Islet precursor cell (in vitro differentiated cells): ENCODE results near the gene UBA6.
"Not testable (repeated sequence)": the region's sequence is repeated elsewhere in the genome, so short reads cannot be mapped to it uniquely, and the experiment has no call there.

Experiments
- DNase-seq: peaks from one replicate; pipeline ENCODE4 v3.0.0-alpha.2; 2018

Gene UBA6

GRCh38 chr4:67700738-67701516 lies at the start of gene UBA6:
Gene UBA6 (minus strand): TSS chr4:67701155. CDS start chr4:67701119, 36 bp downstream.
- DNase-seq, result peak; percentile 99

DNA sequence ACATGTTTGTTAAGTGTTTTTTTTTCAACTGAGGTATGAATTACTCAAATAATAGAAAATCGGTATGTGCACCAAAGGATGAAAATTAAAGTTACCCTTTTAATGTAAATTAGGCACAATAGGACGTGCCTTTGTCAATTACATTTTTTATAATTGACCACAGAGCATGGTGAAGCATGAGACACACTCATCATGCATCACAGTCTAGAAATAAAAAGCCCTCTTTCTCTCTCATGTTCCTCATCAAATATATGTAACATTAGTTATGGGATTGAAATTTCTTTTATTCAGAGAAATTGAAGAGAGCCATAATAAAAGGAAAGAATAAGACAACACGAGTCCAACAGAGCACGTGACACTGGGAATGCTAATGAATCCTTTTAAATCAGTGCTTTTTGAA lies 49.7 kb upstream of the UBA6 start:
- no peak for DNase-seq

DNA sequence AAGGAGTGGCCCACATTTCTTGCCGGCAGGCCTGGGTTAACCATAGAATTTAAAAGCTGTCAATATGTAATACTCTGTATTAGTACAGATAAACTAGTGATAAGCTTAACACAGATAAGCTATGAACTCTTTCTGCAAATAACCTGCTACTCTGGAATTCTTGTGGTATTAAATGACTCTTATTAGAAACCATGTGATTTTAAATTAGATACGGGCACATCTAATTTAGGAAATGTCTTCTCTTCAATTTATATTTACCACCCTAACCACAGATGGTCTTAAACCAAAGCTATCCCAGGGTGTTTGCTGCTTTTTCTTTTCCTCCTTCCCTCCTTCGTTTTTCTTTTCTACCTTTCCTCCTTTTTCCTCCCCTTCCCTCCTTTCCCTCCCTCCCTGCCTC lies 48.3 kb upstream of the UBA6 start:
- no peak for DNase-seq

DNA sequence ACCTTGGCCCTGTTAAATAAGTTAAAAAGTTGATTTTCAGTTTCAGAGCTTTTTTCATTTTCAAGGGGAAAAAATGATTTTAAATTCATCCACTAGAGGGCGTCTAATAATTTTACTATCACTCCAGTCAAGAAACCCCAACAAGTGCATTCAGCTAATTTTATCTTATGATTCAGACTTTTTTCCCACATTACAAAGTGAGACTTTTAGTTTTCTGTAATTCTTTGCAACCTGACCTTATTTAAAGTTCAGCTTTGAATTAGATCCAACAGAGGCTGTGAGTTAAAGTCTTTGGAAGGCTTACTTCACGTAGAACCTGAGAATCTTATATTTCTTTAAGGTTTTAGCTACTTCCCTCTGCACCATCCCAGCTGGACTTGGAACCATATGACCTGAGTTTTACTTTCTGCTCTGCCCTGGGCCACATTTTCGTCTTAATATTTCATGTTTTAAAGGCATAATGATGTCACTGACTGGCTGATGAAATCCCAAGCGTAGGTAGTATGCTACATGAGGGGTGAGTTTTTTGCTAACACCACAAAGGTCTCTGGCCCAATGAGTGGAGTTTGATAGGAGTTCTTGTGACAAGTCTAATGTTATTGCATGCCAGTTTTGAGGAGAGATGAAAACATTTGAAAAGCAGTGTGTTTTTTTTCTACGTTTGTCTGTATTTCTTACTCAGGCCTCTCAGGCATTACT lies 46.0 kb upstream of the UBA6 start:
- no peak for DNase-seq

- DNase-seq, result no peak
These were observed 43.8 kb upstream of the UBA6 start for GRCh38 chr4:67744561-67745283.

DNA sequence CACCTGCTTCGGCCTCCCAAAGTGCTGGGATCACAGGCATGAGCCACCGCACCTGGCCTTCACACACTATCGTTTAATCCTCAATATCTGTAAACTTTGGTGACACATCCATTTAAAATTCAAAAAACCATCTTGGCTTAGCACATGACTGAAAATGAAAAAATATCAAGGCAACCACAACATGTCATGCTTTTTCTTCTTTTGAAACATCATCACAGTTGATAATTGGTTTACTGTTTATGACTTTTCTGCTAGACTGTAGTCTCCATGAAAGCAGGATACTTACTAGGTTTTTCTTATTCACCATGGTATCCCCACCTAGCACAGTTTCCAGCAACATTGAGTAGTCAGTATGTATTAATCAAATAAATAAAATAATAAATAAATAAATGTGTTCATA lies 42.2 kb upstream of the UBA6 start:
- DNase-seq, result no peak

DNA sequence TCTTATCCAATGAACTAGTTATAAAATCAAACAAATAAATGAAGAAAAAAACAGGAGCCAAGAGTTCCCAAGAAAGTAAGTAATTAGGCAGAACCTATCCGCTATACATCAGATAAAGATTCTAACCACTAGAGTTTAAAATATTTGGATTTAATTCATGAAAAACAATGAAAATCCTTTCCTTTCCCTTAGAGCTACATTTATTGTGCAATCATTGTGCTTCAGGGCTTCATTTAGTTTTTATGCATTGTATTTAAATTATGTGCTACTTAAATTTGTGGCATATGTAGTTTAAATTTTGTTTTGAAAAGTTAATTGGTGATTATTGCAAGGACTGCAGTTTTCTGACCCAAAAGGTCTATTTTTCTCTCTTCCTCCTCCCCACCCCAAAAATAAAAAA lies 35.3 kb upstream of the UBA6 start:
- DNase-seq, result no peak

DNA sequence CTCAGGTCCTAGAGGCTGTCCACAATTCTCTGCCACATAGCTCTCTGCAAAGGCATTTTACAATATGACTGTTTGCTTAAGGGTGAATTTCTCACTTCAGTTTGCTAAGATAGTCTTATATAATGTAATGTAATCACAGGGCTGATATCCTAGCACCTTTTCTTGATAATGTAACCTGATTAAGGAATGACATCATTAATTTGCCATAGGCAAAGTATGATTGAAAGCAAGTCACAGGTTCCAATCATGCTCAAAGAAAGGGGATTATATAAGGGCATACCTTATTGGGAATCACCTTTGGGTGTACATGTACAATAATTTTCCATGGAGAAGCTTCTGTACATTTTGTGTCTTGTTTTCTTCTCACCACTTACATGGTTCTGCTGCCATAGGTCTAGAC lies 34.4 kb upstream of the UBA6 start:
- DNase-seq, result no peak

DNA sequence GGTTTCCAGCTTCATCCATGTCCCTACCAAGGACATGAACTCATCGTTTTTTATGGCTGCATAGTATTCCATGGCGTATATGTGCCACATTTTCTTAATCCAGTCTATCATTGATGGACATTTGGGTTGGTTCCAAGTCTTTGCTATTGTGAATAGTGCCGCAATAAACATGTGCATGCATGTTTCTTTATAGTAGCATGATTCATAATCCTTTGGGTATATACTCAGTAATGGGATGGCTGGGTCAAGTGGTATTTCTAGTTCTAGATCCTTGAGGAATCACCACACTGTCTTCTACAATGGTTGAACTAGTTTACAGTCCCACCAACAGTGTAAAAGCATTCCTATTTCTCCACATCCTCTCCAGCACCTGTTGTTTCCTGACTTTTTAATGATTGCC lies 29.6 kb upstream of the UBA6 start:
- DNase-seq, result not testable (repeated sequence)

DNA sequence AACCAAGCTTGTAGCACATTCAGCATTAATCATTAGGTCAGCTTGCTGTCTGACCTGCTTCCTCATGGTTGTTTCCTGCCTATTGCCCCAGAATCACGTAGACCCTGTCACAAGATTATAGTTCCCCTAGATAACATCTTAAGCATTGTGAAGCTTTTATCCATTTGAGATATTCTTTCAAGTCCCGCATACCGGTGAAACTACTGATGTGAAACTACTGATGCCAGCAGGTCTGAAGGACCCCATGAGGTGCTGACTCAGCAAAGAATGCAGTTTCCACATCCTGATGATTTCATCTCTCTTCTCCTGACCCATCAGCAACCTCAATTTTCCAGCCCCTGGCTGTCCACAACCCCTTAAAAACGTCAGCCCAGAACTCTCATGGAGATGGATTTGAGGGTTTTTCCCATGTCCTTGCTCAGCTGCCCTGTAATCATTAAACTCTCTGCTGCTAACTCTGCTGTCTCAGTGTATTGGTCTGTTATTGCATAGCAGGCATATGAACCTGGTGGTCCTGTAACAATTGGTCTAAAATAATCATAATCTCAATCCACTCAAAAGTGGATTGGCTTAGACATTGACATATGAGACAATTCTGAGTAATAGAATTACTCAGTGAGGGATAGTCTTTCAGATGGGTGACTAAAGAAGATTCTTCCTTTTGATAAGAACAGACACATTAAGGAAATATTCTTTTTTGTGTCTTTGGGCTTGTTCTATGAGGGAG lies 26.3 kb upstream of the UBA6 start:
- DNase-seq, result no peak

GRCh38 chr4:67725981-67726380 lies 25.0 kb upstream of the UBA6 start:
- DNase-seq, result no peak

GRCh38 chr4:67725132-67725531 lies 24.2 kb upstream of the UBA6 start:
- no peak for DNase-seq

GRCh38 chr4:67723949-67724348 lies 23.0 kb upstream of the UBA6 start:
- peak; percentile 63 for DNase-seq

DNA sequence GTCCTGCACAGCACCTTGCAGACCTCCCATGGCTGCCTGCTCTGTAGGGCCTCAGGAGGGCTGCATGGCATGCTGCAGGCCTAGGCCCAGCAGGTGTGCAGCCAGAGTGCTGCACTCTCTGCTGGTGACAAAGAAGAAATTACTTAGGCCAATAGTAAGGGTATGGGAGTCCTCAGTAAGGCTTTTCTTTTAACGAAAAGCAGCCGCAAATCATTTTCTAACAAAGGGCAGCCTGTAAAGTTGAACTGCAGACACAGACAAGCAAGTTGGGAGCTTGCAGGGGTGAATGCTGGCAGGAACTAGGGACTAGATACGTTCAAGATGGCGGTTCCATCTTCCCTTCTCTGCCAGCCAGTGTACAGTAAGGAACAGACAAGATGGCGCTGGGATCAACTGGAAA lies 22.4 kb upstream of the UBA6 start:
- DNase-seq, result no peak

GRCh38 chr4:67721770-67722597 lies 21.0 kb upstream of the UBA6 start:
- DNase-seq, result peak; percentile 77

GRCh38 chr4:67721315-67721769 lies 20.4 kb upstream of the UBA6 start:
- no peak for DNase-seq

- DNase-seq, result no peak
These were observed 19.1 kb upstream of the UBA6 start for GRCh38 chr4:67719953-67720617.

GRCh38 chr4:67718848-67719247 lies 17.9 kb upstream of the UBA6 start:
- DNase-seq, result no peak

GRCh38 chr4:67717586-67717985 lies 16.6 kb upstream of the UBA6 start:
- DNase-seq, result no peak

- DNase-seq, result no peak
These were observed 14.0 kb upstream of the UBA6 start for GRCh38 chr4:67714955-67715354.

DNA sequence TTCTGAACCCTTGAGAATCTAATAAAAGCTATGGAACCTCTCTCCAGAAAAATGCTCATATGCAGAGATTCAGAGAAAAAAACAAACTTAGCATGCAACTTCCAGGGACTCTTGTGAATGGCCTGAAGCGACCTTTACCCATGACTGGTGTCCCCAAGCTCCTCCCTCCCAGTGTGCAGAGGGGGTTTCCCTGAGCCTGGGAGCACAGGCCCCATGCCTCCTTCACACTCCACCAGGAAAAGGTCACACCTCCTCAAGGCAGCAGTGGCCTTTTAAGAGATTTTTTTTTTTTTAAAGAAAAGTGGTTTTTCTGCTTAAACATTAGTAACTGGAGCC lies 13.3 kb upstream of the UBA6 start:
- DNase-seq, result no peak
